H1 (cell line): ENCODE data around the gene ACTR1B. TPM values are rescaled to one million over a fixed set of nuclear protein-coding genes. Genes with fewer than 3 reads are reported as not detected.

ENCODE experiments used
- CTCF ChIA-PET: fragments of 300-600 bp; sonication (Branson Sonifier 250); formaldehyde crosslinking; loops from one replicate; lab custom pipeline; 2021; ENCODE audit not compliant: partially characterized antibody; lab: Charles Lee
- POLR2A ChIA-PET: fragments of 300-600 bp; sonication (Branson Sonifier 250); formaldehyde crosslinking; loops from one replicate; lab custom pipeline; 2021; ENCODE audit warnings: inconsistent platforms; ENCODE audit not compliant: partially characterized antibody; lab: Charles Lee
- DNase-seq, 2 experiments: peaks; one replicate each; pipeline versions ENCODE4 v3.0.0 to v3.0.0-alpha.2; 2010 to 2022; ENCODE audit warnings: low spot score in 2 of 2, low read depth in 1 of 2, mixed read lengths in 1 of 2
- FAIRE-seq: peaks from 2 replicates; lab custom pipeline; 2011; peaks lifted over from hg19 to GRCh38; lab: Jason Lieb, UNC
- H2AFZ ChIP-seq: 2 replicates; pipeline ENCODE4 v1.8.1; 2012; ENCODE audit warnings: low read length, inconsistent platforms
- H2AK5ac ChIP-seq: 2 replicates; pipeline ENCODE4 v1.6.1; 2013; ENCODE audit warnings: low read depth, low read length
- H2BK120ac ChIP-seq: replicated peaks from 2 replicates; pipeline ENCODE3; 2013; ENCODE audit warnings: low read depth, low read length, inconsistent platforms
- H2BK12ac ChIP-seq: 2 replicates; pipeline ENCODE4 v1.6.1; 2013; ENCODE audit warnings: low read depth, low read length
- H2BK15ac ChIP-seq: 2 replicates; pipeline ENCODE4 v1.6.1; 2013; ENCODE audit warnings: low read length
- H2BK20ac ChIP-seq: 2 replicates; pipeline ENCODE4 v1.6.1; 2013; ENCODE audit warnings: low read length
- H2BK5ac ChIP-seq: 2 replicates; pipeline ENCODE4 v1.6.1; 2013; ENCODE audit warnings: low read depth, low read length
- H3K14ac ChIP-seq: 2 replicates; pipeline ENCODE4 v1.6.1; 2013; ENCODE audit warnings: inconsistent platforms; ENCODE audit not compliant: insufficient read length
- H3K18ac ChIP-seq: 2 replicates; pipeline ENCODE4 v1.6.1; 2013; ENCODE audit warnings: low read length; ENCODE audit errors: extremely low read depth
- H3K23ac ChIP-seq: 2 replicates; pipeline ENCODE4 v1.6.1; 2013; ENCODE audit warnings: inconsistent platforms; ENCODE audit not compliant: insufficient read length
- H3K23me2 ChIP-seq: 2 replicates; pipeline ENCODE4 v1.6.1; 2013; ENCODE audit warnings: low read depth, low read length
- H3K27ac ChIP-seq: 2 replicates; pipeline ENCODE4 v1.6.1; 2011; ENCODE audit warnings: low read depth, low read length, inconsistent platforms
- H3K27me3 ChIP-seq, 4 experiments: replicated peaks in 1 of 4; 1 replicate in 1 of 4; 2 replicates in 3 of 4; pipeline versions ENCODE4 v1.6.1 to v1.8.1; 2011 to 2013; ENCODE audit warnings: low read length in 3 of 4, mild to moderate bottlenecking in 3 of 4, inconsistent platforms in 2 of 4, mixed read lengths in 2 of 4, moderate library complexity in 1 of 4; ENCODE audit not compliant: control insufficient read depth in 3 of 4, insufficient read depth in 3 of 4; ENCODE audit errors: extremely low read depth in 1 of 4
- H3K36me3 ChIP-seq, 4 experiments: 2 replicates each; pipeline versions ENCODE4 v1.6.1 to v1.8.1; 2011 to 2013; ENCODE audit warnings: mild to moderate bottlenecking in 4 of 4, low read length in 3 of 4, moderate library complexity in 2 of 4, control low read depth in 1 of 4, inconsistent platforms in 1 of 4; ENCODE audit not compliant: insufficient read depth in 4 of 4, control insufficient read depth in 2 of 4
- H3K4ac ChIP-seq: replicated peaks from 2 replicates; pipeline ENCODE3; 2013; ENCODE audit warnings: low read length, low read depth, mixed read lengths, inconsistent platforms; ENCODE audit not compliant: insufficient read length
- H3K4me1 ChIP-seq, 4 experiments: replicated peaks in 1 of 4; 1 replicate in 1 of 4; 2 replicates in 3 of 4; pipeline versions ENCODE4 v1.6.1 to v1.8.1; 2011 to 2013; ENCODE audit warnings: low read length in 3 of 4, inconsistent platforms in 2 of 4, mixed read lengths in 1 of 4; ENCODE audit not compliant: insufficient read depth in 4 of 4, control insufficient read depth in 3 of 4
- H3K4me2 ChIP-seq, 2 experiments: 2 replicates each; pipeline versions ENCODE4 v1.6.1 to v1.8.1; 2011 to 2013; ENCODE audit warnings: low read depth in 2 of 2, low read length in 2 of 2, control low read depth in 1 of 2, inconsistent platforms in 1 of 2, mild to moderate bottlenecking in 1 of 2; ENCODE audit not compliant: insufficient read depth in 1 of 2
- H3K4me3 ChIP-seq, 4 experiments: fragments of 200-600, 300-600 bp in 1 of 4; sonication (generic), shearing (Covaris generic), sonication (Bioruptor Twin) in 1 of 4; 2 replicates each; pipeline versions ENCODE4 v1.5.1 to v1.8.1; 2011 to 2016; ENCODE audit warnings: low read length in 4 of 4, low read depth in 3 of 4, control low read depth in 2 of 4, inconsistent platforms in 2 of 4, mild to moderate bottlenecking in 2 of 4, mixed read lengths in 1 of 4, moderate library complexity in 1 of 4; ENCODE audit not compliant: insufficient read depth in 2 of 4; ENCODE audit errors: extremely low read depth in 1 of 4
- H3K56ac ChIP-seq: replicated peaks from 2 replicates; pipeline ENCODE3; 2013; ENCODE audit warnings: low read depth, mild to moderate bottlenecking, mixed read lengths, low read length, inconsistent platforms; ENCODE audit not compliant: insufficient read length
- H3K79me1 ChIP-seq: 2 replicates; pipeline ENCODE4 v1.6.1; 2013; ENCODE audit warnings: low read depth, low read length, control low read depth
- H3K79me2 ChIP-seq, 2 experiments: 2 replicates each; pipeline versions ENCODE4 v1.6.1 to v1.8.1; 2012 to 2013; ENCODE audit warnings: low read length in 2 of 2, mild to moderate bottlenecking in 2 of 2, inconsistent platforms in 1 of 2; ENCODE audit not compliant: insufficient read depth in 2 of 2, control insufficient read depth in 1 of 2
- H3K9ac ChIP-seq, 4 experiments: replicated peaks in 1 of 4; 1 replicate in 1 of 4; 2 replicates in 3 of 4; pipeline versions ENCODE4 v1.6.1 to v1.8.1; 2011 to 2013; ENCODE audit warnings: low read depth in 3 of 4, low read length in 3 of 4, control low read depth in 2 of 4, mild to moderate bottlenecking in 2 of 4, moderate library complexity in 2 of 4, inconsistent platforms in 1 of 4; ENCODE audit errors: extremely low read depth in 1 of 4
- H3K9me3 ChIP-seq, 2 experiments: 2 replicates each; pipeline versions ENCODE4 v1.6.1 to v1.8.1; 2012 to 2013; ENCODE audit warnings: mild to moderate bottlenecking in 2 of 2, moderate library complexity in 2 of 2, control low read depth in 1 of 2, inconsistent platforms in 1 of 2, low read depth in 1 of 2, low read length in 1 of 2, mixed read lengths in 1 of 2; ENCODE audit not compliant: insufficient read depth in 2 of 2
- H4K20me1 ChIP-seq, 2 experiments: replicated peaks in 1 of 2; 2 replicates each; pipeline versions ENCODE3 to v1.8.1; 2011 to 2013; ENCODE audit warnings: inconsistent platforms in 2 of 2, low read length in 2 of 2, mild to moderate bottlenecking in 1 of 2; ENCODE audit not compliant: insufficient read depth in 2 of 2, control insufficient read depth in 1 of 2
- H4K5ac ChIP-seq: 2 replicates; pipeline ENCODE4 v1.6.1; 2013; ENCODE audit warnings: low read length, low read depth, mixed read lengths, inconsistent platforms; ENCODE audit not compliant: insufficient read length
- H4K8ac ChIP-seq: 2 replicates; pipeline ENCODE4 v1.8.0; 2013; ENCODE audit warnings: mild to moderate bottlenecking, moderate library complexity, low read length, inconsistent platforms; ENCODE audit not compliant: insufficient read depth; ENCODE audit errors: extremely low read depth
- H4K91ac ChIP-seq: replicated peaks from 2 replicates; pipeline ENCODE3; 2013; ENCODE audit warnings: low read length, mixed read lengths, inconsistent platforms; ENCODE audit not compliant: insufficient read length
- CBX5 ChIP-seq: fragments of 300-800, 300-1000 bp; sonication (generic); IDR thresholded peaks from 2 replicates; pipeline ENCODE4 v1.7.1; 2016; ENCODE audit warnings: antibody characterized with exemption, low read length, low read depth
- CHD1 ChIP-seq: IDR thresholded peaks from 2 replicates; pipeline ENCODE4 v1.6.1; 2012; ENCODE audit warnings: low read depth, low read length, improper control_type of control experiment
- CREB1 ChIP-seq: IDR thresholded peaks from 2 replicates; pipeline ENCODE4 v1.6.1; 2012; ENCODE audit warnings: inconsistent platforms
- HDAC6 ChIP-seq: IDR thresholded peaks from one replicate; pipeline ENCODE4 v1.7.1; 2012; ENCODE audit warnings: low read depth, mild to moderate bottlenecking, inconsistent platforms, low read length, moderate library complexity
- RXRA ChIP-seq: IDR thresholded peaks from 2 replicates; pipeline ENCODE4 v1.6.1; 2011; ENCODE audit warnings: low read depth, mild to moderate bottlenecking, low read length, moderate library complexity; ENCODE audit not compliant: insufficient read depth
- SAP30 ChIP-seq: fragments of 300-600 bp; sonication (generic); IDR thresholded peaks from 2 replicates; pipeline ENCODE4 v1.7.1; 2012; ENCODE audit warnings: low read length, moderate library complexity, mild to moderate bottlenecking, inconsistent platforms; ENCODE audit not compliant: insufficient read depth, insufficient replicate concordance
- SP1 ChIP-seq: IDR thresholded peaks from 2 replicates; pipeline ENCODE4 v1.6.1; 2011; ENCODE audit warnings: low read depth, low read length
- SP2 ChIP-seq: IDR thresholded peaks from 2 replicates; pipeline ENCODE4 v1.6.1; 2012; ENCODE audit warnings: mild to moderate bottlenecking, low read length, inconsistent platforms
- SUZ12 ChIP-seq: fragments of 200-600 bp; sonication (generic); IDR thresholded peaks from 2 replicates; pipeline ENCODE4 v1.6.1; 2012; ENCODE audit warnings: mild to moderate bottlenecking, inconsistent platforms, low read length, moderate library complexity, mixed read lengths
- WGBS, 2 experiments: shearing (Covaris generic) in 1 of 2; methylation state at CpG; one replicate each; pipeline versions ENCODE4 v1.1.6 to v1.1.7; 2013 to 2015; ENCODE audit warnings: low lambda C conversion rate in 2 of 2, mixed read lengths in 2 of 2, inconsistent platforms in 1 of 2, low coverage in 1 of 2, missing lambda C conversion rate in 1 of 2; ENCODE audit not compliant: insufficient replicate concordance in 2 of 2, insufficient coverage in 1 of 2, insufficient read length in 1 of 2; ENCODE audit errors: extremely low coverage in 1 of 2, missing lambda C conversion rate in 1 of 2; 5-methylcytosine and 5-hydroxymethylcytosine counted together
- polyA plus RNA-seq, 7 experiments: library from polyadenylated mRNA; depleted of rRNA in 3 of 7; stranded (reverse) in 5 of 7; unstranded in 2 of 7; fragments of >200 nt in 5 of 7; fragments of 200-250 nt in 2 of 7; gene quantifications; 1 replicate in 5 of 7; 2 replicates in 1 of 7; 4 replicates in 1 of 7; pipeline versions ENCODE4 v1.2.1 to v1.2.3, GENCODE V29; 2011 to 2013; ENCODE audit warnings: missing spikeins in 2 of 7, mixed read lengths in 2 of 7
- total RNA-seq: library from RNA; stranded (reverse); fragmentation: NEBNext Ultra II Directional; extraction: Animal tissue kit (Norgen Biotek cat#: 25700); gene quantifications from 2 replicates; pipeline ENCODE4 v1.2.1, GENCODE V29; 2021

Gene ACTR1B
- total and polyA plus RNA-seq, 2 of the 8 experiments (the other 6 are each of a cell fraction or from before 2014, with no cell fraction given) = 40.7 to 56.0 TPM

DNA sequence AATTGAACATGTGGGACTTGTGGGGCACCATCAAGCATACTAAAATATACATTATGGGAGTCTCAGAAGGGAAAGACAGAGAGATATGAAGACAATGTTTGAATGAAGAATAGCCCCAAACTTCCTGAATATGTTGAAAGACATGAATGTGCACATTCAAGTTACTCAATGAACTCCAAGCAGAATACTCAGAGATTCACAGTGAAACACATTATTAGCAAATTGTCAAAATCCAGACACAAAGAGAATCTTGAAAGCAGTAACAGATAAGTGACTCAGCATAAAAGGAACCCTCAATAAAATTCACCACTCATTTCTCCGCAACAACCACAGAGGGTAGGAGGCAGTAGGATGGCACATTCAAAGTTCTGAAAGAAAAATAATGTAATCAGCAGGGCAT, 14.5 kb upstream of the ACTR1B start:
- no peaks in the 10 kb centered on the region for H3K27me3 ChIP-seq
- no peaks in the 10 kb centered on the region for H3K79me2 ChIP-seq
- no peak overlapping the region for H3K27ac ChIP-seq
- H2BK15ac ChIP-seq = no peak overlapping the region
- no peak overlapping the region for H3K4ac ChIP-seq
- no peak overlapping the region for H2BK12ac ChIP-seq
- H2BK120ac ChIP-seq = no peak overlapping the region
- no peak overlapping the region for H3K4me3 ChIP-seq
- CTCF ChIA-PET = interaction anchor here (0.7 to 4.5 kb wide), 2 partner anchors 20 to 81 kb away, joined by 3 to 35 read pairs; no protein-coding TSS in a partner anchor
- FAIRE-seq (no peak), DNase-seq (no peak)
- no peak overlapping the region for H3K4me2 ChIP-seq
- no peak overlapping the region for H2AK5ac ChIP-seq
- H3K56ac ChIP-seq = no peak overlapping the region
- TF ChIP-seq SAP30 = no peak
- no peak for TF ChIP-seq SUZ12
- no peak for TF ChIP-seq SP2
- no peak for TF ChIP-seq HDAC6
- no peak for TF ChIP-seq CREB1
- TF ChIP-seq RXRA = no peak
- TF ChIP-seq CHD1 = no peak
- no peak for TF ChIP-seq SP1
- TF ChIP-seq CBX5 = no peak
- WGBS, 2 experiments = 80% methylated on average over 1 of the region's 1 CpG; no CpG with 5 or more reads in 1 of the 2 experiments
- H3K9me3 ChIP-seq = peaks cover 2 to 4% of the 10 kb centered on the region in 2 experiments; a peak in 1 of 4 replicates
- H2BK20ac ChIP-seq = no peak overlapping the region
- H3K79me1 ChIP-seq = no peaks in the 10 kb centered on the region
- no peak overlapping the region for H4K8ac ChIP-seq
- no peak overlapping the region for H4K91ac ChIP-seq
- H4K5ac ChIP-seq = no peak overlapping the region
- POLR2A ChIA-PET = no interaction called here
- no peak overlapping the region for H2BK5ac ChIP-seq
- H3K23ac ChIP-seq = no peak overlapping the region
- H3K23me2 ChIP-seq = no peaks in the 10 kb centered on the region
- no peak overlapping the region for H3K9ac ChIP-seq
- no peak overlapping the region for H3K14ac ChIP-seq
- H3K4me1 ChIP-seq = 0 out of 7 replicates have a peak, but pooled peaks cover 0 to 3% (median under 1%) of the 10 kb centered on the region in 4 experiments
- no peak overlapping the region for H3K18ac ChIP-seq
- no peak overlapping the region for H2AFZ ChIP-seq
- H4K20me1 ChIP-seq = no peaks in the 10 kb centered on the region
- no peaks in the 10 kb centered on the region for H3K36me3 ChIP-seq
